GM18870 (cell line): ENCODE results near the gene RPN2.

Source experiments
- ATAC-seq: cut with Tn5 transposase; IDR thresholded peaks from one replicate; pipeline ENCODE4 v1.9.1; 2021; ENCODE audit warnings: moderate library complexity; ENCODE audit not compliant: unreplicated experiment

Gene RPN2

GRCh38 chr20:37209661-37210314 lies 30.7 kb downstream of the RPN2 start:
- no peak for ATAC-seq

- ATAC-seq: no peak
Measured at GRCh38 chr20:37218441-37218840, 39.3 kb downstream of the RPN2 start.

GRCh38 chr20:37218976-37219375 lies 39.8 kb downstream of the RPN2 start:
- ATAC-seq: no peak

GRCh38 chr20:37219751-37220668 lies 40.9 kb downstream of the RPN2 start:
- no peak for ATAC-seq

GRCh38 chr20:37220731-37221130 lies 41.6 kb downstream of the RPN2 start:
- ATAC-seq: no peak

GRCh38 chr20:37222086-37222485 lies 43.0 kb downstream of the RPN2 start:
- no peak for ATAC-seq

GRCh38 chr20:37223053-37223452 lies 43.9 kb downstream of the RPN2 start:
- ATAC-seq: no peak

- no peak for ATAC-seq
Measured at GRCh38 chr20:37225146-37225545, 46.0 kb downstream of the RPN2 start.

- no peak for ATAC-seq
Measured at GRCh38 chr20:37226889-37227288, 47.8 kb downstream of the RPN2 start.

GRCh38 chr20:37228082-37228481 lies 49.0 kb downstream of the RPN2 start:
- no peak for ATAC-seq

GRCh38 chr20:37228656-37229055 lies 49.5 kb downstream of the RPN2 start:
- no peak for ATAC-seq

- ATAC-seq: no peak
Measured at GRCh38 chr20:37229357-37229756, 50.2 kb downstream of the RPN2 start.

GRCh38 chr20:37230200-37230599 lies 51.1 kb downstream of the RPN2 start:
- ATAC-seq: no peak

- ATAC-seq: no peak
Measured at GRCh38 chr20:37231947-37232630, 53.0 kb downstream of the RPN2 start.

GRCh38 chr20:37233548-37234253 lies 54.6 kb downstream of the RPN2 start:
- ATAC-seq: no peak

GRCh38 chr20:37234254-37234581 lies 55.1 kb downstream of the RPN2 start:
- ATAC-seq: no peak

GRCh38 chr20:37235065-37235464 lies 55.9 kb downstream of the RPN2 start:
- no peak for ATAC-seq

GRCh38 chr20:37236462-37236861 lies 57.3 kb downstream of the RPN2 start:
- ATAC-seq: no peak

GRCh38 chr20:37237656-37238055 lies 58.5 kb downstream of the RPN2 start:
- no peak for ATAC-seq

- ATAC-seq: no peak
Measured at GRCh38 chr20:37238426-37238825, 59.3 kb downstream of the RPN2 start.

GRCh38 chr20:37238935-37239451 lies 59.9 kb downstream of the RPN2 start:
- ATAC-seq: no peak
